Measurements from ENCODE around the gene FOXRED1.

FOXRED1 gene

GRCh38 chr11:126327281-126328000 lies 58.5 kb downstream of the FOXRED1 start:
- TF ChIP-seq CTCF (conservative IDR thresholded peaks at IDR 0.05), result no peak
- no peak overlapping the region for H3K27ac ChIP-seq
